Adrenal gland (tissue), 12 donors: ENCODE results near the gene RAB29. TPM values are rescaled to one million over a fixed set of nuclear protein-coding genes. Genes with fewer than 3 reads are reported as not detected.

Source experiments
- DNase-seq, 7 donors: peaks; one replicate each; pipeline ENCODE4 v3.0.0-alpha.2; 2019 to 2020
- H3K27ac ChIP-seq, 5 donors: fragments of 200-600 bp; sonication (generic) in 4 of 5; 1 replicate in 3 of 5; 2 replicates in 2 of 5; pipeline versions ENCODE4 v1.5.1 to v1.8.0; 2016 to 2020; ENCODE audit warnings: mild to moderate bottlenecking in 1 of 5
- H3K27me3 ChIP-seq: fragments of 200-600 bp; 2 replicates; pipeline ENCODE4 v1.8.0; 2021
- H3K36me3 ChIP-seq, 2 donors: fragments of 200-600 bp; replicated peaks in 1 of 2; 1 replicate in 1 of 2; 2 replicates in 1 of 2; pipeline versions ENCODE4 v1.5.1 to v1.8.0; 2018 to 2022
- H3K4me1 ChIP-seq, 2 donors: fragments of 200-600 bp; replicated peaks in 1 of 2; 1 replicate in 1 of 2; 2 replicates in 1 of 2; pipeline versions ENCODE4 v1.5.1 to v1.8.0; 2018 to 2021
- H3K4me3 ChIP-seq, 4 donors: fragments of 200-600 bp; sonication (generic) in 3 of 4; one replicate each; pipeline ENCODE4 v1.5.1; 2016 to 2018
- H3K9me3 ChIP-seq, 3 donors: fragments of 200-600 bp; sonication (generic) in 1 of 3; replicated peaks in 1 of 3; 1 replicate in 2 of 3; 2 replicates in 1 of 3; pipeline versions ENCODE4 v1.5.1 to v1.8.0; 2016 to 2021
- CTCF ChIP-seq, 6 experiments: fragments of 450-650 bp in 4 of 6; fragments of 200-600 bp in 2 of 6; sonication (generic) in 1 of 6; IDR thresholded peaks; 1 replicate in 5 of 6; 2 replicates in 1 of 6; pipeline versions ENCODE4 v1.5.1 to v1.8.0; 2016 to 2021; ENCODE audit warnings: antibody characterized with exemption in 6 of 6, mild to moderate bottlenecking in 2 of 6, moderate library complexity in 1 of 6
- POLR2A ChIP-seq, 2 donors: fragments of 450-650 bp; IDR thresholded peaks; one replicate each; pipeline ENCODE4 v1.6.1; 2017; ENCODE audit warnings: antibody characterized with exemption in 2 of 2, mild to moderate bottlenecking in 2 of 2, moderate library complexity in 1 of 2
- WGBS, 4 donors: extraction: QIAGEN DNeasy Blood & Tissue Kit in 2 of 4; methylation state at CpG; one replicate each; pipeline versions ENCODE4 v1.1.5 to v1.1.7; 2013 to 2017; 5-methylcytosine and 5-hydroxymethylcytosine counted together
- intact Hi-C, 2 donors: fragments of 100-400 bp; cut with DNase I; formaldehyde crosslinking; loops; one replicate each; pipeline versions ENCODE4 v1.14.1 to v1.15.0; 2022 to 2023
- polyA plus RNA-seq, 3 donors: library from polyadenylated mRNA; stranded (reverse); fragments of 200-250 nt in 2 of 3; fragments of 350-450 nt in 1 of 3; fragmentation: Illumina TruSeq in 1 of 3; extraction: RNeasy Lipid Tissue Mini Kit (QIAGEN cat#74804) in 1 of 3; gene quantifications; one replicate each; pipeline ENCODE4 v1.2.3, GENCODE V29; 2013 to 2014
- total RNA-seq, 9 donors: library from RNA; depleted of rRNA in 4 of 9; stranded (reverse); fragments of >200 nt in 4 of 9; fragments of 120-200 nt in 1 of 9; fragmentation: NEBNext Ultra II Directional in 1 of 9; extraction: Animal tissue kit (Norgen Biotek cat#: 25700) in 1 of 9; gene quantifications; one replicate each; pipeline versions ENCODE4 v1.1.0 to v1.2.4, GENCODE V29; 2013 to 2023
- donor health status: healthy with polysubstance abuse.
- donor health status: Bipolar disorder and iron deficiency.
- donor health status: DM: yes; HTN: yes; CAD: no.
- donor health status: DM: no; HTN: no; CAD: no.
- donor health status: DM: no; HTN: no; CAD: no.
- donor health status: DM: yes; HTN: yes; CAD: no.

Gene RAB29
- total and polyA plus RNA-seq, 12 donors, result 4.2 to 52.2 (median 24.7) TPM

- Histone ChIP-seq H3K27ac (no peak overlapping the region), H3K36me3 (peaks cover 0 to 37% of the 10 kb centered on the region in 2 donors), H3K27me3 (no peaks in the 10 kb centered on the region), H3K4me1 (peaks cover 0 to 13% of the 10 kb centered on the region in 2 donors), H3K9me3 (no peaks in the 10 kb centered on the region), H3K4me3 (no peak overlapping the region)
- WGBS, 4 donors, result 95 to 100% (median 97%) methylated on average over 8 of the region's 8 CpGs
- no peak for TF ChIP-seq CTCF (IDR thresholded peaks at IDR 0.05)
- no peak for TF ChIP-seq POLR2A (IDR thresholded peaks at IDR 0.05)
- intact Hi-C loops, result no loop called here
- no peak for DNase-seq
Observed at GRCh38 chr1:205802060-205802459, 26.8 kb upstream of the RAB29 start.

GRCh38 chr1:205800981-205801703 is 25.9 kb upstream of the RAB29 start:
- peaks cover 0 to 6% of the 10 kb centered on the region in 2 donors for H3K4me1 ChIP-seq
- H3K9me3 ChIP-seq, result no peaks in the 10 kb centered on the region
- DNase-seq, result no peak
- H3K4me3 ChIP-seq, result no peak overlapping the region
- peak overlapping the region in 1 of 5 donors; percentile 2 for H3K27ac ChIP-seq
- TF ChIP-seq POLR2A (IDR thresholded peaks at IDR 0.05) (no peak), CTCF (IDR thresholded peaks at IDR 0.05) (no peak)
- peaks cover 0 to 47% of the 10 kb centered on the region in 2 donors for H3K36me3 ChIP-seq
- H3K27me3 ChIP-seq, result no peaks in the 10 kb centered on the region
- intact Hi-C loops, result no loop called here
- WGBS, 4 donors, result 68 to 89% (median 71%) methylated on average over 5 to 7 of the region's 7 CpGs

- H3K4me3 ChIP-seq, result no peak overlapping the region
- WGBS, 4 donors, result 85 to 90% (median 87%) methylated on average over 6 to 7 of the region's 7 CpGs
- no peaks in the 10 kb centered on the region for H3K9me3 ChIP-seq
- H3K27ac ChIP-seq, result peak overlapping the region in 1 of 5 donors; percentile 2
- no peak for DNase-seq
- TF ChIP-seq CTCF (IDR thresholded peaks at IDR 0.05) (no peak), POLR2A (IDR thresholded peaks at IDR 0.05) (no peak)
- intact Hi-C loops, result no loop called here
- no peaks in the 10 kb centered on the region for H3K4me1 ChIP-seq
- peaks cover 0 to 53% of the 10 kb centered on the region in 2 donors for H3K36me3 ChIP-seq
- no peaks in the 10 kb centered on the region for H3K27me3 ChIP-seq
Observed at GRCh38 chr1:205800427-205800826, 25.1 kb upstream of the RAB29 start.

- intact Hi-C loops, result loop anchor here (5.0 to 10.0 kb wide), 3 partner anchors 109 to 306 kb away; no protein-coding TSS in a partner anchor
- Histone ChIP-seq H3K36me3 (peaks cover 0 to 71% of the 10 kb centered on the region in 2 donors), H3K4me3 (no peak overlapping the region), H3K27me3 (no peaks in the 10 kb centered on the region), H3K27ac (no peak overlapping the region), H3K9me3 (no peaks in the 10 kb centered on the region), H3K4me1 (no peaks in the 10 kb centered on the region)
- no peak for DNase-seq
- TF ChIP-seq CTCF (IDR thresholded peaks at IDR 0.05) (no peak), POLR2A (IDR thresholded peaks at IDR 0.05) (no peak)
- 76 to 95% (median 86%) methylated on average over 5 of the region's 5 CpGs for WGBS, 4 donors
Observed at GRCh38 chr1:205798577-205798976, 23.3 kb upstream of the RAB29 start.
